Gastrocnemius medialis (tissue), 4 donors: ENCODE measurements around the gene ILRUN.

Experiments
- CTCF ChIP-seq, 5 experiments: fragments of 450-650 bp in 3 of 5; fragments of 200-600 bp in 2 of 5; sonication (generic) in 2 of 5; IDR thresholded peaks in 4 of 5; conservative IDR thresholded peaks in 1 of 5; 1 replicate in 4 of 5; 2 replicates in 1 of 5; pipeline ENCODE4 v1.5.1; 2016 to 2019; ENCODE audit warnings: antibody characterized with exemption in 5 of 5, mild to moderate bottlenecking in 3 of 5, moderate library complexity in 3 of 5
- POLR2A ChIP-seq, 2 donors: fragments of 450-650 bp; IDR thresholded peaks; one replicate each; pipeline ENCODE4 v1.6.1; 2017; ENCODE audit warnings: antibody characterized with exemption in 2 of 2, mild to moderate bottlenecking in 2 of 2, moderate library complexity in 2 of 2

- no peak for TF ChIP-seq CTCF (IDR thresholded peaks at IDR 0.05 in 4 of 5, conservative IDR thresholded peaks at IDR 0.05 in 1 of 5)
- no peak for TF ChIP-seq POLR2A (IDR thresholded peaks at IDR 0.05)
These were observed 44.3 kb downstream of the ILRUN start for GRCh38 chr6:34652263-34652662.
